ENCODE results near the gene LIPH. TPM values are rescaled to one million over a fixed set of nuclear protein-coding genes. Genes with fewer than 3 reads are reported as not detected.

The LIPH gene
- total RNA-seq, 1 donor from 2014 or later: 6.9 TPM

DNA sequence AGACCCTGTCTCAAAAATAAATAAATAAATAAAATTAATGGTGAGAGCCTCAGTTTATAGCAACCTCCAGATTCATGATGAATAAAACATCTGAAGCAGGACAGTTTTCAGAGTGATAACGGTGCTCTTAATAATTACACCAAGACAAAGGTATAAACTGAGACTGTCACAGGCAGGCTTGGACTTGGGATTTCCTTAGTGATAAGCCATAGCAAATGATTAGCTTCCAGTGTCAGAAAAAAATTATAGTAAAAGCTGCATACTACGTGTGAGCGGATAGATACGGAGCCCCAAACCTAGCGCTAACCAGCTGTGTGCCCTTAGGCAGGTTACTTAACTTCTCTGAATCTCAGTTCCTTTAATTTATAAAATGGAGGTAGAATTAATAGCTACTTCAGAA, 21.5 kb downstream of the LIPH start:
- H3K9me3 ChIP-seq: no peaks in the 10 kb centered on the region
- H3K27ac ChIP-seq: no peak overlapping the region
- TF ChIP-seq, protein P1, sequence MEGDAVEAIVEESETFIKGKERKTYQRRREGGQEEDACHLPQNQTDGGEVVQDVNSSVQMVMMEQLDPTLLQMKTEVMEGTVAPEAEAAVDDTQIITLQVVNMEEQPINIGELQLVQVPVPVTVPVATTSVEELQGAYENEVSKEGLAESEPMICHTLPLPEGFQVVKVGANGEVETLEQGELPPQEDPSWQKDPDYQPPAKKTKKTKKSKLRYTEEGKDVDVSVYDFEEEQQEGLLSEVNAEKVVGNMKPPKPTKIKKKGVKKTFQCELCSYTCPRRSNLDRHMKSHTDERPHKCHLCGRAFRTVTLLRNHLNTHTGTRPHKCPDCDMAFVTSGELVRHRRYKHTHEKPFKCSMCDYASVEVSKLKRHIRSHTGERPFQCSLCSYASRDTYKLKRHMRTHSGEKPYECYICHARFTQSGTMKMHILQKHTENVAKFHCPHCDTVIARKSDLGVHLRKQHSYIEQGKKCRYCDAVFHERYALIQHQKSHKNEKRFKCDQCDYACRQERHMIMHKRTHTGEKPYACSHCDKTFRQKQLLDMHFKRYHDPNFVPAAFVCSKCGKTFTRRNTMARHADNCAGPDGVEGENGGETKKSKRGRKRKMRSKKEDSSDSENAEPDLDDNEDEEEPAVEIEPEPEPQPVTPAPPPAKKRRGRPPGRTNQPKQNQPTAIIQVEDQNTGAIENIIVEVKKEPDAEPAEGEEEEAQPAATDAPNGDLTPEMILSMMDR (IDR thresholded peaks at IDR 0.05): no peak
- intact Hi-C loops (cut with DNase I): no loop called here
- H3K4me1 ChIP-seq: no peaks in the 10 kb centered on the region
- H3K36me3 ChIP-seq: no peaks in the 10 kb centered on the region
- no peaks in the 10 kb centered on the region for H3K27me3 ChIP-seq
- DNase-seq (ENCODE audit: low spot score in 2 of 2): no peak
- H3K4me3 ChIP-seq: no peak overlapping the region

DNA sequence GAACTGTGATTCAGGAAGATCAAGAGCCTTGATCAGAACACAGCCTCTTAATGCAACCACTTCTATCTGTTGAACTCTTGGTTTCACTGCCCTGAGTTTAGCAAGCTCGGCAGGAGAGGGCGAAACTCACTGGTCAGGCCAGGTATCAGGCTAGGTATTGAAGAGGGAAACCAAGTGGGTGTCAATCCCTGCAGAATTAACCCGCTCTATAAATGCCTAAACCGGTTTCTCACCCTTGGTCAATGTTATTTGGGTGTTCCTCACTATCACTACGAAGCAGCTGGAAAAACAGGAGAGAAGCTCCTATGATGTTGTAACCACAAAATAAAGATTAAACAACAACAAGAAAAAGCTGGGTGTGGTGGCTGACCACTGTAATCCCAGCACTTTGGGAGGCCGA, 23.9 kb downstream of the LIPH start:
- intact Hi-C loops (cut with DNase I): no loop called here
- no peak for DNase-seq (ENCODE audit: low spot score in 2 of 2)
- Histone ChIP-seq H3K27me3 (no peaks in the 10 kb centered on the region), H3K4me3 (no peak overlapping the region), H3K27ac (no peak overlapping the region), H3K9me3 (no peaks in the 10 kb centered on the region), H3K4me1 (no peaks in the 10 kb centered on the region), H3K36me3 (no peaks in the 10 kb centered on the region)
- TF ChIP-seq, protein P1 (IDR thresholded peaks at IDR 0.05): no peak

DNA sequence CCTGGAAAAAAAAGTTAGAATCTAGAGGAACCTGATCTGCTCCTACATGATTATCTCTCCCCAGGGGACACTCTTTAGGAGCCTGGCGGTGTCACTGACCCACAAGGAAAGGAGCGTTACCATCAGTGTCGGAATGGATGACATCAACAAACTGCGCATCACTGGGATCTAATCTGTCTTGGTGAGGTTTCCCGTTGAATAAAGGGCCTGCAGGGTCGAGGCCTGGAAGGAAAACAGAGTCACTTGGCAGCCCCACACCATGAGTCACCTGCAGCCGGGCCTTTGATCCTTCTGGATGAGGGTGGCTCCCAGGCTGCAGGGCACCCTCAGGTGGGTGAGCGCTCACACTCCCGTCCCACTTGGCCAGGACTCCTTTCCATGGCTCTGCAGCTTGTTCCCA, 25.0 kb downstream of the LIPH start:
- no peaks in the 10 kb centered on the region for H3K27me3 ChIP-seq
- no peaks in the 10 kb centered on the region for H3K36me3 ChIP-seq
- TF ChIP-seq, protein P1 (IDR thresholded peaks at IDR 0.05): no peak
- no peaks in the 10 kb centered on the region for H3K4me1 ChIP-seq
- no peak overlapping the region for H3K4me3 ChIP-seq
- H3K9me3 ChIP-seq: no peaks in the 10 kb centered on the region
- no peak for DNase-seq (ENCODE audit: low spot score in 2 of 2)
- intact Hi-C loops (cut with DNase I): no loop called here
- H3K27ac ChIP-seq: no peak overlapping the region

DNA sequence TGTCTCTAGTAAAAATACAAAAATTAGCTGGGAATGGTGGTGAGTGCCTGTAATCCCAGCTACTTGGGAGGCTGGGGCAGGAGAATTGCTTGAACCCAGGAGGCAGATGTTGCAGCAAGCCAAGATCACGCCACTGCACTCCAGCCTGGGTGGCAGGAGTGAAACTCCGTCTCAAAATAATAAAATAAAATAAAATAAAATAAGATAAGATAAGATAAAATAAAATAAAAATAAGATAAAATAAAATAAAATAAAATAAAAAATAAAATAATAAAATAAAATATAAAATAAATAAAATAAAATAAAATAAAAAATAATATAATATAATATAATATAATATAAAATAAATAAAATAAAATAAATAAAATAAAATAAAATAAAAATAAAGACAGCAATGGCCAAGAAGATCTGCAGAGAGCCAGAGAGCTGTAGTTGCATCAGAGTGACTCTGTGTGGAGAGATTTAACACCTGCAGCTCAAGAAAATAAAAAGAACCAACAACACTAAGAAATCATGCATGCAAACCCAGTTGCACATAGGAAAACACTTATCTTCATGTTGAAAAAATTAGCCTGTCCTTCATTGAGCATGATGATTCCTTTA, 25.9 kb downstream of the LIPH start:
- TF ChIP-seq, protein P1 (IDR thresholded peaks at IDR 0.05): no peak
- H3K27me3 ChIP-seq: no peaks in the 10 kb centered on the region
- H3K36me3 ChIP-seq: no peaks in the 10 kb centered on the region
- intact Hi-C loops (cut with DNase I): no loop called here
- H3K27ac ChIP-seq: no peak overlapping the region
- no peaks in the 10 kb centered on the region for H3K4me1 ChIP-seq
- no peak overlapping the region for H3K4me3 ChIP-seq
- no peak for DNase-seq (ENCODE audit: low spot score in 2 of 2)
- no peaks in the 10 kb centered on the region for H3K9me3 ChIP-seq

DNA sequence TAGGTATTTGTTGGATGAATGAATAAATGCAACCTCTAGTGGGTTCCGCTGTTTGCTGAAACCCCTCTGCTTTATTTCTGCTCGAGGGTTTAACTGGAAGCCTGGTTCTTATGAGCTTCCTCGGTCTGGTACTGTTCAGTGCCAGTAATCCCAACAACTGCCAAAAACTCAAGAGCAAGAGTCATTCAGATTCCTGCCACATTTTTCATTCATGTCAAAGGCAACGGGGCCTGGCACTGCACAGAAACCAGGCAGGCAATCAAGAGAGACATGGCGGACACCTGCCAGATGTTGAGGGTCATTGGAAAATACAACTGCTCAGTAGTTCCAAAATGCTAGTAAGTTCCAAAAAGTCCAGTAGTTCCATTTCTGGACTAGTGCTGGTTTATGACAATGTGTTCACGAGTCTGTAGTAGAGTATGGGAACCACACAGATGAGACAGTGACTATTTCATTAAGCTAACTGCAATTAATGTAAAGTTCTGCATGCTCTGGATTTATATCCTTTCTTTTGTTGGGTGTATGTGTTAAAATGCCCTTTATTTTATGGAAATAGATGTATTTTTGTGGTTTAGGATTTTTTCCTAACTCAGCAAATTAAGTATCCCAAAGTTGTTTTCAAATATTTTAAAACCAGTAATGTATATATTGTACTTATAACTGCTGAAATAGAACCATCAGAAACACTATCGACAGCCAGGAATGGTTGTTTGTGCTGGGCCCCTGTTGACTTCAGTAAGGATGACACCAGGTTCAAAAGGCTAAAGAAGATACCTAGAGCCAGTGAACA, 30.8 kb downstream of the LIPH start:
- no peaks in the 10 kb centered on the region for H3K36me3 ChIP-seq

More for the DNA sequence above, 30.8 kb downstream of the LIPH start:
- no peak overlapping the region for H3K4me3 ChIP-seq
- intact Hi-C loops (cut with DNase I): no loop called here
- H3K9me3 ChIP-seq: no peaks in the 10 kb centered on the region
- DNase-seq (ENCODE audit: low spot score in 2 of 2): no peak
- no peaks in the 10 kb centered on the region for H3K27me3 ChIP-seq
- H3K27ac ChIP-seq: no peak overlapping the region
- TF ChIP-seq, protein P1 (IDR thresholded peaks at IDR 0.05): no peak
- no peaks in the 10 kb centered on the region for H3K4me1 ChIP-seq

Data from ascending aorta (tissue), 2 donors.